ENCODE data around the gene VAV3. TPM values are rescaled to one million over a fixed set of nuclear protein-coding genes. Genes with fewer than 3 reads are reported as not detected.

Gene VAV3
- total RNA-seq, 1 experiment from 2014 or later, result 3.7 TPM

- DNase-seq (ENCODE audit: low read depth), result no peak
Measured at GRCh38 chr1:107975851-107976250, 10.9 kb upstream of the VAV3 start.

- no peak for DNase-seq (ENCODE audit: low read depth)
Measured at GRCh38 chr1:107974090-107974489, 9.1 kb upstream of the VAV3 start.

GRCh38 chr1:107972391-107973180, 7.6 kb upstream of the VAV3 start:
- DNase-seq (ENCODE audit: low read depth), result no peak

DNA sequence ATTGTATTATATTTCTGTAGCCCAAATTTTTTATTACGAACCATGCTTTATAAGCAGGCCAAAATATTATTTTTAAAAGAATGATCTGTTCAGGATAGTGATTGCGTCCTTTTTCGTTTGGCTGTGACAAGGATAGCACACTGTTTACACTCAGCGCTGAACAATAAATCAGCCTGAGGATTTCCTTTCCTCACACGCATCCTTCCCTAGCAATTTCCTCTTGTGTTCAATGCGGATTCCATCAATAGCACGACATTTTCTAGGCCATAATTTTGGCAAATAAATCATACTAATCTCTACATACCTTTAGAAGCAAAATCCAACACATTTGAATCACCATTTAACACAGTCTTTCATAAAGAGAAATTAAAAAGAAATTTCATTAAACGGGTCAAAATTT, 1.6 kb upstream of the VAV3 start:
- DNase-seq (ENCODE audit: low read depth), result no peak

- DNase-seq (ENCODE audit: low read depth), result peak; percentile 13
Measured at GRCh38 chr1:107964336-107965109, 457 bp downstream of the VAV3 start.

GRCh38 chr1:107963601-107964335, 1.2 kb downstream of the VAV3 start:
- DNase-seq (ENCODE audit: low read depth), result peak; percentile 40

- DNase-seq (ENCODE audit: low read depth), result no peak
Measured at GRCh38 chr1:107963008-107963407, 2.0 kb downstream of the VAV3 start.

GRCh38 chr1:107954719-107955415, 10.1 kb downstream of the VAV3 start:
- DNase-seq (ENCODE audit: low read depth), result no peak

DNA sequence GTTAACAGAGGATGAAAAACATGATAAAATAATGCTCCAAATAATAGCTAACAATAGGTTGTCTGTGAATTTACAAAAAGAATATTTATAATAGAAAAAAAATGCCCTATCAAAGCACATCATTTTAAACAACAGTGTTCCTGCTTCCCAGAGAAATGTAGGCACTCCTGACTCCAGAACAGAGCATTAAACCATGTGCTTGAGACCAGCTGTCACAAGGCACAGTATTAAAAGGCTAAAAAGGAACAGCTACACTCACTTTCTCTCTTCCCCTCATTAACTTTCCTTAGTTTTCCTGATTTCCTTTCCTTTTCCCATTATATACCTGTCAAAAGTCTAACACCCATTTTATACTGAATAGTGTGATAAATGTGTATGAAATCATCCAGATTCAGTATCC, 10.9 kb downstream of the VAV3 start:
- DNase-seq (ENCODE audit: low read depth), result no peak

GRCh38 chr1:107953556-107953955, 11.4 kb downstream of the VAV3 start:
- no peak for DNase-seq (ENCODE audit: low read depth)

- DNase-seq (ENCODE audit: low read depth), result peak; percentile 45
Measured at GRCh38 chr1:107952989-107953388, 12.0 kb downstream of the VAV3 start.

- DNase-seq (ENCODE audit: low read depth), result no peak
Measured at GRCh38 chr1:107950464-107950863, 14.5 kb downstream of the VAV3 start.

GRCh38 chr1:107949467-107950253, 15.3 kb downstream of the VAV3 start:
- no peak for DNase-seq (ENCODE audit: low read depth)

DNA sequence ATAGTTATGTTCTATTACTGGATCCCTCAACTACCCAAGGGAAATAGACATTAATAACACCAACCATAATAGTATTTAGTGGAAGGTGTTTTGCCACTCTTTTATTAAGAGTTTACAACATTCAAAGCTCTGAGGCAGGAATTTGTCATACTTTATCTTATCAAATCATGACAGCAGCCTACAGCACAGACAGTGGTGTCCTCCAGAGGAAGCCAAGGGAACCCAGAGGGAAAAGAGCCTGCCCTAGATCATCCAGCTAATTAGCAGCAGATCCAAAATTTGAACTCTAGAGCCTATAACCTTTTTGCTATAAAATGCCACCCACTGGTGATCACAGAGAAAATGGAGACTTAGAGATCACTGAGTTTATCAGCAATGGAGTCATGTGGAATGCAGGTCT, 18.2 kb downstream of the VAV3 start:
- DNase-seq (ENCODE audit: low read depth), result no peak

GRCh38 chr1:107943694-107944093, 21.3 kb downstream of the VAV3 start:
- no peak for DNase-seq (ENCODE audit: low read depth)

GRCh38 chr1:107942814-107943213, 22.2 kb downstream of the VAV3 start:
- no peak for DNase-seq (ENCODE audit: low read depth)

GRCh38 chr1:107941531-107941930, 23.4 kb downstream of the VAV3 start:
- DNase-seq (ENCODE audit: low read depth), result no peak

- no peak for DNase-seq (ENCODE audit: low read depth)
Measured at GRCh38 chr1:107941123-107941522, 23.9 kb downstream of the VAV3 start.

- DNase-seq (ENCODE audit: low read depth), result no peak
Measured at GRCh38 chr1:107940701-107941100, 24.3 kb downstream of the VAV3 start.

- no peak for DNase-seq (ENCODE audit: low read depth)
Measured at GRCh38 chr1:107940017-107940577, 24.9 kb downstream of the VAV3 start.

Measured in HT1080 (cell line).